ENCODE measurements around the gene AFF3. TPM values are rescaled to one million over a fixed set of nuclear protein-coding genes. Genes with fewer than 3 reads are reported as not detected.

The AFF3 gene
- total and polyA plus RNA-seq, 4 donors = 0.48 to 5.3 (median 2.3) TPM

GRCh38 chr2:100140582-100140981 lies 1.8 kb downstream of the AFF3 start:
- Histone ChIP-seq H3K27me3 (ENCODE audit: control insufficient read depth in 4 of 4, insufficient read depth in 4 of 4, low read length in 3 of 4) (no peaks in the 10 kb centered on the region), H3K4me1 (ENCODE audit: control insufficient read depth in 4 of 4, insufficient read depth in 4 of 4, low read length in 3 of 4) (no peaks in the 10 kb centered on the region), H3K27ac (ENCODE audit: low read depth in 1 of 2, low read length in 2 of 2) (no peak overlapping the region), H3K9me3 (ENCODE audit: control insufficient read depth in 4 of 4, low read length in 3 of 4) (no peaks in the 10 kb centered on the region), H3K4me3 (ENCODE audit: low read depth in 1 of 3, low read length in 3 of 3) (no peak overlapping the region), H3K9ac (ENCODE audit: low read depth in 1 of 2, low read length in 2 of 2) (no peak overlapping the region), H3K36me3 (ENCODE audit: control insufficient read depth in 4 of 4, insufficient read depth in 3 of 4, low read depth in 1 of 4, low read length in 3 of 4) (no peaks in the 10 kb centered on the region)
- TF ChIP-seq RAD21 (IDR thresholded peaks at IDR 0.05) (no peak), CTCF (IDR thresholded peaks at IDR 0.05; ENCODE audit: low read depth, low read length, missing input control) (no peak), HNF4G (IDR thresholded peaks at IDR 0.05) (no peak)
- DNase-seq (ENCODE audit: low spot score) = no peak
- WGBS = 88% methylated on average over 3 of the region's 3 CpGs

- no peaks in the 10 kb centered on the region for H3K9me3 ChIP-seq (ENCODE audit: control insufficient read depth in 4 of 4, low read length in 3 of 4)
- H3K27ac ChIP-seq (ENCODE audit: low read depth in 1 of 2, low read length in 2 of 2) = no peak overlapping the region
- no peak overlapping the region for H3K4me3 ChIP-seq (ENCODE audit: low read depth in 1 of 3, low read length in 3 of 3)
- TF ChIP-seq JUND (IDR thresholded peaks at IDR 0.05) (no peak), GABPA (IDR thresholded peaks at IDR 0.05 in 1 of 2, conservative IDR thresholded peaks at IDR 0.05 in 1 of 2) (no peak)
- no peaks in the 10 kb centered on the region for H3K27me3 ChIP-seq (ENCODE audit: control insufficient read depth in 4 of 4, insufficient read depth in 4 of 4, low read length in 3 of 4)
- DNase-seq (ENCODE audit: low spot score) = no peak
- H3K9ac ChIP-seq (ENCODE audit: low read depth in 1 of 2, low read length in 2 of 2) = no peak overlapping the region
- no peaks in the 10 kb centered on the region for H3K4me1 ChIP-seq (ENCODE audit: control insufficient read depth in 4 of 4, insufficient read depth in 4 of 4, low read length in 3 of 4)
- 75% methylated on average over 5 of the region's 5 CpGs for WGBS
- no peaks in the 10 kb centered on the region for H3K36me3 ChIP-seq (ENCODE audit: control insufficient read depth in 4 of 4, insufficient read depth in 3 of 4, low read depth in 1 of 4, low read length in 3 of 4)
These were observed 4.4 kb downstream of the AFF3 start for GRCh38 chr2:100137866-100138570.

- H3K27me3 ChIP-seq (ENCODE audit: control insufficient read depth in 4 of 4, insufficient read depth in 4 of 4, low read length in 3 of 4) = no peaks in the 10 kb centered on the region
- H3K4me1 ChIP-seq (ENCODE audit: control insufficient read depth in 4 of 4, insufficient read depth in 4 of 4, low read length in 3 of 4) = no peaks in the 10 kb centered on the region
- no peaks in the 10 kb centered on the region for H3K36me3 ChIP-seq (ENCODE audit: control insufficient read depth in 4 of 4, insufficient read depth in 3 of 4, low read depth in 1 of 4, low read length in 3 of 4)
- 94% methylated on average over 5 of the region's 5 CpGs for WGBS
- H3K27ac ChIP-seq (ENCODE audit: low read depth in 1 of 2, low read length in 2 of 2) = no peak overlapping the region
- DNase-seq (ENCODE audit: low spot score) = no peak
- no peaks in the 10 kb centered on the region for H3K9me3 ChIP-seq (ENCODE audit: control insufficient read depth in 4 of 4, low read length in 3 of 4)
- H3K4me3 ChIP-seq (ENCODE audit: low read depth in 1 of 3, low read length in 3 of 3) = no peak overlapping the region
- TF ChIP-seq ATF3 (IDR thresholded peaks at IDR 0.05) (no peak), CTCF (IDR thresholded peaks at IDR 0.05; ENCODE audit: low read depth, low read length, missing input control) (no peak), EGR1 (IDR thresholded peaks at IDR 0.05; ENCODE audit: low read depth in 2 of 2) (no peak), HNF4G (IDR thresholded peaks at IDR 0.05) (no peak), NR2F2 (IDR thresholded peaks at IDR 0.05) (no peak), RXRA (IDR thresholded peaks at IDR 0.05) (no peak), SP1 (IDR thresholded peaks at IDR 0.05) (no peak)
- TF ChIP-seq, protein P1, sequence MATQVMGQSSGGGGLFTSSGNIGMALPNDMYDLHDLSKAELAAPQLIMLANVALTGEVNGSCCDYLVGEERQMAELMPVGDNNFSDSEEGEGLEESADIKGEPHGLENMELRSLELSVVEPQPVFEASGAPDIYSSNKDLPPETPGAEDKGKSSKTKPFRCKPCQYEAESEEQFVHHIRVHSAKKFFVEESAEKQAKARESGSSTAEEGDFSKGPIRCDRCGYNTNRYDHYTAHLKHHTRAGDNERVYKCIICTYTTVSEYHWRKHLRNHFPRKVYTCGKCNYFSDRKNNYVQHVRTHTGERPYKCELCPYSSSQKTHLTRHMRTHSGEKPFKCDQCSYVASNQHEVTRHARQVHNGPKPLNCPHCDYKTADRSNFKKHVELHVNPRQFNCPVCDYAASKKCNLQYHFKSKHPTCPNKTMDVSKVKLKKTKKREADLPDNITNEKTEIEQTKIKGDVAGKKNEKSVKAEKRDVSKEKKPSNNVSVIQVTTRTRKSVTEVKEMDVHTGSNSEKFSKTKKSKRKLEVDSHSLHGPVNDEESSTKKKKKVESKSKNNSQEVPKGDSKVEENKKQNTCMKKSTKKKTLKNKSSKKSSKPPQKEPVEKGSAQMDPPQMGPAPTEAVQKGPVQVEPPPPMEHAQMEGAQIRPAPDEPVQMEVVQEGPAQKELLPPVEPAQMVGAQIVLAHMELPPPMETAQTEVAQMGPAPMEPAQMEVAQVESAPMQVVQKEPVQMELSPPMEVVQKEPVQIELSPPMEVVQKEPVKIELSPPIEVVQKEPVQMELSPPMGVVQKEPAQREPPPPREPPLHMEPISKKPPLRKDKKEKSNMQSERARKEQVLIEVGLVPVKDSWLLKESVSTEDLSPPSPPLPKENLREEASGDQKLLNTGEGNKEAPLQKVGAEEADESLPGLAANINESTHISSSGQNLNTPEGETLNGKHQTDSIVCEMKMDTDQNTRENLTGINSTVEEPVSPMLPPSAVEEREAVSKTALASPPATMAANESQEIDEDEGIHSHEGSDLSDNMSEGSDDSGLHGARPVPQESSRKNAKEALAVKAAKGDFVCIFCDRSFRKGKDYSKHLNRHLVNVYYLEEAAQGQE (IDR thresholded peaks at IDR 0.05) = no peak
- H3K9ac ChIP-seq (ENCODE audit: low read depth in 1 of 2, low read length in 2 of 2) = no peak overlapping the region
These were observed 5.1 kb downstream of the AFF3 start for GRCh38 chr2:100137318-100137717.

Data from liver (tissue), 9 donors.